ENCODE results near the gene CARM1.
A peak's percentile ranks its signal among the peaks of the same experiment; 100 is the strongest.

The CARM1 gene

GRCh38 chr19:10830370-10830769 lies 41.0 kb upstream of the CARM1 start:
- no peak overlapping the region for H3K4me3 ChIP-seq (ENCODE audit: low read length)
- TF ChIP-seq CTCF (IDR thresholded peaks at IDR 0.05; ENCODE audit: insufficient read depth, low read depth, low read length, missing control alignments) = no peak
- no peak for DNase-seq (ENCODE audit: low read depth)

- DNase-seq (ENCODE audit: low read depth) = no peak
- no peak for TF ChIP-seq CTCF (IDR thresholded peaks at IDR 0.05; ENCODE audit: insufficient read depth, low read depth, low read length, missing control alignments)
- H3K4me3 ChIP-seq (ENCODE audit: low read length) = no peak overlapping the region
Measured at GRCh38 chr19:10830931-10831779, 40.2 kb upstream of the CARM1 start.

GRCh38 chr19:10831987-10832938 lies 39.1 kb upstream of the CARM1 start:
- TF ChIP-seq CTCF (IDR thresholded peaks at IDR 0.05; ENCODE audit: insufficient read depth, low read depth, low read length, missing control alignments) = no peak
- no peak overlapping the region for H3K4me3 ChIP-seq (ENCODE audit: low read length)
- DNase-seq (ENCODE audit: low read depth) = no peak

GRCh38 chr19:10832939-10833296 lies 38.4 kb upstream of the CARM1 start:
- TF ChIP-seq CTCF (IDR thresholded peaks at IDR 0.05; ENCODE audit: insufficient read depth, low read depth, low read length, missing control alignments) = no peak
- no peak overlapping the region for H3K4me3 ChIP-seq (ENCODE audit: low read length)
- no peak for DNase-seq (ENCODE audit: low read depth)

- no peak for TF ChIP-seq CTCF (IDR thresholded peaks at IDR 0.05; ENCODE audit: insufficient read depth, low read depth, low read length, missing control alignments)
- H3K4me3 ChIP-seq (ENCODE audit: low read length) = peak overlapping the region; percentile 78
- DNase-seq (ENCODE audit: low read depth) = peak; percentile 9
Measured at GRCh38 chr19:10835089-10835753, 36.1 kb upstream of the CARM1 start.

DNA sequence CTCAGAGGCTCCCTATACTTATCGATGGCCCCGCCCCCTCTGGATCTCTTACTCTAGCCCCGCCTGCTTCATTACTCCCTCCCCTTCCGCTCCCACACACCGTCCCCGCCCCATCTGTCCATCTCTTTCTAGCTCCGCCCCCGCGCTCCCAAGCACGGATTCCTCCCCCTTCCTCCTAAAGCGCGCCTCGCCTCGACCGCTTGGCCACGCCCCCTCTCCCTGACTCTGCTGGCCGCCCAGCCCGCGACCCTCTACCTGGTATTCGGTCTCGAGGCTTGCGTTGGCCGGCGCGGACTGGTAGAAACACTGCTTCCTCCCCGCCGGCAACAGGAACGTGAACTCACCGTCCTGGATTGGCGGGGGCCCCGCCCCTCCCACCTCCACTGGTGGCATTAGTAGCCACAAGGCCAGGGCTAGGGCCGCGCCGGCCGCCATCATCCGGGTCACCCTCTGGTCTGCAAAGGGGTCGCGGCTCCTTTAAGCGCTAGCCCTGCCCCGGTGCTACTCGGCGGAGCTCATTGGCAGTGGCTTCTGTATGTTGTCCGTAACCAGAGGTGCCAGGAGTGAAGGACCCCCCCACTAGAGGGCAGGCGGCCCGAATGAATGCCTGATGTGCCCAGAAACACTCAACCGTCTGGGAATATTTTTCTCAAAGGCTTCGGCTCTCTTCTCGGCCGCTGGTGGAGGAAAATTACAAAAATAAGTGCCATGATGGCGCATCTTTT lies 35.4 kb upstream of the CARM1 start, which contains the start of gene TMED1:
TSS of gene TMED1 (minus strand) at position 459 of the 725 bp plus-strand sequence. CDS start at position 438, 21 bp downstream.
- TF ChIP-seq CTCF (IDR thresholded peaks at IDR 0.05; ENCODE audit: insufficient read depth, low read depth, low read length, missing control alignments) = no peak
- peak; percentile 100 for DNase-seq (ENCODE audit: low read depth)
- peak within 1 kb of the TSS; percentile 78 for H3K4me3 ChIP-seq (ENCODE audit: low read length)

Measured in epithelial cell of esophagus (primary cell).